Activated CD4-positive, alpha-beta T cell treated with anti-CD3 and anti-CD28 coated beads for 36 hours (primary cell): Measurements from ENCODE around the gene AK1. TPM values are rescaled to one million over a fixed set of nuclear protein-coding genes. Genes with fewer than 3 reads are reported as not detected.

ENCODE experiments used
- ATAC-seq: fragments of 200-7000 bp; cut with Tn5 transposase; one replicate; pipeline ENCODE4 v1.10.0; 2021; ENCODE audit warnings: mild to moderate bottlenecking, moderate library complexity
- CTCF ChIA-PET: fragments of 350-600 bp; sonication (Branson Sonifier 250); formaldehyde crosslinking; loops from one replicate; lab custom pipeline; 2021; ENCODE audit warnings: antibody characterized with exemption; lab: Charles Lee
- POLR2A ChIA-PET: fragments of 350-600 bp; sonication (Branson Sonifier 250); formaldehyde crosslinking; loops from one replicate; lab custom pipeline; 2021; ENCODE audit warnings: antibody characterized with exemption, inconsistent platforms; lab: Charles Lee
- DNase-seq: peaks from one replicate; pipeline ENCODE4 v3.0.0-alpha.2; 2020
- H3K27ac Mint-ChIP-seq: one replicate; pipeline ENCODE4 v1.8.0; 2021; ENCODE audit warnings: mixed read lengths
- H3K27me3 Mint-ChIP-seq: one replicate; pipeline ENCODE4 v1.8.0; 2021; ENCODE audit warnings: mixed read lengths
- H3K36me3 Mint-ChIP-seq: one replicate; pipeline ENCODE4 v1.8.0; 2021; ENCODE audit warnings: low read depth, mixed read lengths
- H3K4me1 Mint-ChIP-seq: one replicate; pipeline ENCODE4 v1.8.0; 2021; ENCODE audit warnings: mixed read lengths
- H3K4me3 Mint-ChIP-seq: one replicate; pipeline ENCODE4 v1.8.0; 2021; ENCODE audit warnings: mild to moderate bottlenecking, moderate library complexity, mixed read lengths
- H3K9me3 Mint-ChIP-seq: one replicate; pipeline ENCODE4 v1.8.0; 2021; ENCODE audit warnings: low read depth, mixed read lengths
- intact Hi-C, 2 experiments: fragments of 100-400 bp; cut with DNase I in 1 of 2; cut with micrococcal nuclease in 1 of 2; formaldehyde crosslinking; loops; one replicate each; pipeline versions ENCODE4 v1.14.2 to v1.15.1; 2022 to 2024; cut with DNase I, micrococcal nuclease
- total RNA-seq, 2 experiments: library from RNA; stranded (reverse); gene quantifications; one replicate each; pipeline ENCODE4 v1.2.3, GENCODE V29; 2021

The AK1 gene
- total RNA-seq, 2 experiments from 2014 or later = 14.5 to 23.9 TPM

DNA sequence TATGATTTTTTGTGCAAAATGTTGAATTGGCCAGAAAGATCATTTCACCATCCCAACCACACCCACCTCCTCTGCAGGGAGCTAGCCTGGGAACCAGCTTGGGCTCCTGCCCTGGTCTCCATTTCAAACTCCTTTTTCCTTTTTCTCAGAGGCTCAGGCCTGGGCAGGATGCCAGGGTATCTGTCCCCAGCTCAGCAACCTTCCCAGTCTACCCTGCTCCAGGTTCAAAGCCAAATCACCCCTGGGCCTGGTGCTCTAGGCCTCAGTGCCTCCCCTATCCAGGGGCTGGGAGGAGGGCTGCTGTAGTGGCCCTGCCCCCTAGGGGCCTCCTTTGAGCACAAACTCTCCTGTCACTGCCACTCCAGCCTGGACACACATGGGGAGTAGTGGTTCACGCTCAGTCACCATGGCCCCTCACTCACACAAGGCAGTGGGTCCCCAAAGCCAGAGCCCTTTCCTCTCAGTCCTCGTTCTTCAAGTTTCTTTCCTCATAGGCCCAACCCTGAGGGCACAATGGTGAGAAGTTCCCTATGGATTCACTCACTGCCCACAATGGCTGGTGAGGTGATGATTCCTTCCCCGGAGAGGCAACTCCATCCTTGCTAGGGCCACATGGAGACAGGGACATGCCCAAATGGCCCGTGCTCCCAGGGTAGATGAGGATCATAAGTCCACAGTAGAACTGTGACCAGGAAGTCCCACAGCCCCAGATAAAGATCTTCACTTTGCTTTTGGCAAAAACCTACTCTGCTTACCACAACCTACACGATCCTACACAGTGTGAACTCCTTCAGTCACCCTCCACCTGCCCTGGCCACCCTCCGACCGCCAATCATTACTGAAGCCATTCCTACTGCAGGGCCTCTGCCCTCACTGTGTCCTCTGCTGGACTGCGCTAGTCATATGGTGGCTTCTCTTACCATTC is 41.0 kb upstream of the AK1 start:
- POLR2A ChIA-PET = interaction anchor here (0.7 kb wide), 1 partner anchor 133 kb away, joined by 5 read pairs; the partner anchor contains the start of gene CDK9
- DNase-seq (peak; percentile 43), ATAC-seq (no peak)
- Mint-ChIP-seq H3K4me1 (peaks cover 44% of the 10 kb centered on the region), H3K27me3 (no peaks in the 10 kb centered on the region), H3K36me3 (peaks cover 3% of the 10 kb centered on the region), H3K4me3 (no peak overlapping the region), H3K9me3 (no peaks in the 10 kb centered on the region), H3K27ac (peak overlapping the region; percentile 3)
- CTCF ChIA-PET = interaction anchor here (0.6 to 5.2 kb wide), 8 partner anchors 12 to 184 kb away, joined by 3 to 28 read pairs (median 4); partner anchors contain the start of gene TOR2A
- intact Hi-C loops = loop anchor here in 1 of 2 experiments (5.0 kb wide), 2 partner anchors 116 to 131 kb away; partner anchors contain the start of genes CDK9 and FPGS

DNA sequence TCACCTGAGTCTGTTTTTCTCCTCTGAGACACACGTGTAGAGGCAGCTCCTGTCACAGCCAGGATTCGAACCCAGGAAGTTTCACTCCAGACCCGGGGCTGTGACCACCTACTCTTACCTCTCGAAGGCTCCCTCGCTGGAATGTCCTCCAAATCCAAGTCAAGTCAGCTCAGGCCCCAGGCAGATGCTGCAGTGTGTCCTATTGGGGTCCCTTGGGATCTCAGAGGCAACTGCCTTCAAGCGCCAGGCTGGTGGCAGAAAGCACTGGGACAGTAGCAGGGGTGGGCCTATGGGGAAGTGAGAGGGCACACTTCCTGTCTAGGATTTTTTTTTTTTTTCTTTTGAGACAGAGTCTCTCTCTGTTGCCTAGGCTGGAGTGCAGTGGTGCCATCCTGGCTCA is 40.1 kb upstream of the AK1 start:
- Mint-ChIP-seq H3K4me3 (peak overlapping the region; percentile 76), H3K4me1 (peaks cover 44% of the 10 kb centered on the region), H3K9me3 (no peaks in the 10 kb centered on the region), H3K27ac (peak overlapping the region; percentile 69), H3K36me3 (peaks cover 6% of the 10 kb centered on the region), H3K27me3 (no peaks in the 10 kb centered on the region)
- DNase-seq = no peak
- intact Hi-C loops = loop anchor here (1.0 to 5.0 kb wide), 15 partner anchors 10 to 693 kb away; partner anchors contain the start of genes FPGS (in 2 of the 2), BBLN (in 1 of the 2), CDK9 (in 1 of the 2) and PTRH1 (in 1 of the 2)
- ATAC-seq = no peak
- ChIA-PET CTCF (interaction anchor here (0.6 to 5.2 kb wide), 9 partner anchors 11 to 183 kb away, joined by 3 to 28 read pairs (median 4); partner anchors contain the start of genes SH2D3C and TOR2A), POLR2A (interaction anchor here (0.7 to 1.8 kb wide), 3 partner anchors 11 to 132 kb away, joined by 3 to 5 read pairs (median 5); partner anchors contain the start of genes CDK9 and PIP5KL1)

DNA sequence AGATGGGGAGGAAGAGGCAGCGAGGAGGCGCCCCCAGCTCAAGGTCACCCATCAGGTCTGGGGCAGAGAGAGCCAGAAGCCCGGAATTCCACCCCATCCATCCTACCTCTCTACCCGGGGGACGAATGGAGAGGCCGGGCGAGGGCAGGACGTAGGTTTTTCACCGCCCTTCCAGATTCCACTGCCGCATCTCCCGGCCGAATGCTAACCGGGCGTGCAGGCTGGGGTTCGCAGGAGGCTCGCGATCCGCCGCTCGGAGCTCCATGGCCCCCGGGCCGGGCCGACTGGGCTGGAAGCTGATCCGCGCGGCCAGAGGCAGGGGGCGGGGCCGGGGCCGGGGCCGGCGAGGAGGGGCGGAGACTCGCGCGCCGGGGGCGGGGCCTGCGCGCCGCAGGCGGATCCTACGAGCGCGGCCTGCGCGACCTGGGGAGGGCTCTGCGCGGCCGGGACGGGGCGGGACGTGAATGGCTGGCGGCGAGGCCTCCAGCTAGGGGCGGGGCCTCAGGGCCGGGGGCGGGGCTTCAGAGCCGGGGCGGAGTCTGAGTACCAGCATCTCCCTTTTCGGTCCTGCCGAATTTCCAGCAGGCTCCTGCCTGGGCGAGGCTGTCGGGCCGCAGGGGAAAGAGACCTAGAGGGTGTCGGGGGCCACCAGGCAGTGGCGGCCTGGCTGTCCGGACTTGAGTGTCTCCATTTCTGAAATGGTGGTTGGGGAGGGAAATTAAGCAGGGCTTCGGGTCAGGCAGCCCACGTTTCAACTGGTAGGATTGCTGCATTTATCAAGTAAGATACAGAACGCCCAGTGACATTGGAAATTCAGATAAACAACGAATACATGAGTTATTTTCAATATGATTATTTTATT is 39.5 kb upstream of the AK1 start, which contains the start of gene ST6GALNAC4:
Gene ST6GALNAC4, minus strand, starts transcription at position 322 of the 862 bp plus-strand sequence. CDS start 622 bp downstream, outside the sequence.
- peak; percentile 96 for ATAC-seq
- intact Hi-C loops = loop anchor here (1.0 to 5.0 kb wide), 15 partner anchors 10 to 692 kb away; partner anchors contain the start of genes FPGS (in 2 of the 2), BBLN (in 1 of the 2), CDK9 (in 1 of the 2) and PTRH1 (in 1 of the 2)
- CTCF ChIA-PET = interaction anchor here (0.6 to 5.2 kb wide), 9 partner anchors 11 to 182 kb away, joined by 3 to 28 read pairs (median 4); partner anchors contain the start of genes SH2D3C and TOR2A
- H3K27ac Mint-ChIP-seq = peak within 1 kb of the TSS; percentile 69
- peaks cover 47% of the 10 kb centered on the region for H3K4me1 Mint-ChIP-seq
- H3K4me3 Mint-ChIP-seq = peak within 1 kb of the TSS; percentile 76
- POLR2A ChIA-PET = interaction anchor here (0.7 to 1.8 kb wide), 2 partner anchors 11 to 13 kb away, joined by 3 to 5 read pairs; partner anchors contain the start of gene PIP5KL1
- DNase-seq = peak; percentile 98
- no peaks in the 10 kb centered on the region for H3K27me3 Mint-ChIP-seq
- peaks cover 10% of the 10 kb centered on the region for H3K36me3 Mint-ChIP-seq
- no peaks in the 10 kb centered on the region for H3K9me3 Mint-ChIP-seq

DNA sequence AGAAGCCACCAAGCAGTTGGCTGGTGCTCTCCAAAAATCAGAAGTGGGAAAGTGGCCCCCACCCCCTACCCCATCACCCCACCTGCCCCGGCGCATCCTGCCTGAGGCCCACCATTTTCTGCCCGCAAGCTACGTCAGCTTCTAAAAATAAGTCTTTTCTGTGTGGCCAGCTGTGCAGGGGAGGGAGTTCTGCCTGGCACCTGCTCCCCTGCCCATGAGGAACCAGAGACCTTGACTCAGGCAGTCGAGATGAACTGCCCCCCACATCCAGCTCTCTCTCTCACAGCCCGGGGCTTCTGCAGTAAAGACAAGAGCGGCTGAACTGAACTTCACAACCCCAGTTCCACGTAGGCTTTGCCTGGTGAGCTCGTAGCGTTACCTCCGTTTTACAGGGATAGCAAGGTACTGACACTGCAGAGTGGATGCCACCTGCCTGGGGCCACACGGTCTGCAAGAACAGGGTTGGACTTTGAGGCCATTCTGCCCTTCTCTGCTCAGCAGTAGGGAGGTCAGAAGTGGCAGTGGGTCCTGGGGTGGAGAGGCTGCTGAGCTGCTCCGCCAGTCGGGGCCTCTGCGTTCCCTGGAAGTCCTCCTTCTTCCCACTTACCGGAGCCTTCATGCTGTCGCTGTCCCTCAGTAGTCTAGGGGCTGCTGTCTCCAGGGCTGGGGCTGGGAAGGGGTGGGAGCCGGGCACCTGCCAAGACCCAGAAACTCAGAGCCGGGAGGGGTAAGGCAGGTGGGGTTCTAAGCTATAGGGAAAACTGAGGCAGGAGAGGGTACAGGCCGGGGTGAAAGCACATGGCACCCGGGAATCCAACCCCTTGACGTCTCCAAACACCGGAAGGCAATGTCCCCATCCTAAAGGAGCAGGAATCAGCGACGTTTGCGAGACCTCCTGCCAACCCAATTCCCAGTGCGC is 38.6 kb upstream of the AK1 start:
- DNase-seq (peak; percentile 49), ATAC-seq (no peak)
- ChIA-PET POLR2A (interaction anchor here (1.8 kb wide), 1 partner anchor 10 kb away, joined by 5 read pairs; no protein-coding TSS in a partner anchor), CTCF (interaction anchor here (0.7 to 1.9 kb wide), 9 partner anchors 27 to 692 kb away, joined by 3 to 8 read pairs (median 3); partner anchors contain the start of gene SH2D3C)
- intact Hi-C loops = loop anchor here (2.0 to 5.0 kb wide), 4 partner anchors 13 to 691 kb away; partner anchors contain the start of genes CDK9 (in 1 of the 2) and FPGS (in 1 of the 2)
- Mint-ChIP-seq H3K27ac (peak overlapping the region; percentile 67), H3K4me1 (peaks cover 52% of the 10 kb centered on the region), H3K9me3 (no peaks in the 10 kb centered on the region), H3K36me3 (peaks cover 14% of the 10 kb centered on the region), H3K27me3 (no peaks in the 10 kb centered on the region), H3K4me3 (peak overlapping the region; percentile 76)

DNA sequence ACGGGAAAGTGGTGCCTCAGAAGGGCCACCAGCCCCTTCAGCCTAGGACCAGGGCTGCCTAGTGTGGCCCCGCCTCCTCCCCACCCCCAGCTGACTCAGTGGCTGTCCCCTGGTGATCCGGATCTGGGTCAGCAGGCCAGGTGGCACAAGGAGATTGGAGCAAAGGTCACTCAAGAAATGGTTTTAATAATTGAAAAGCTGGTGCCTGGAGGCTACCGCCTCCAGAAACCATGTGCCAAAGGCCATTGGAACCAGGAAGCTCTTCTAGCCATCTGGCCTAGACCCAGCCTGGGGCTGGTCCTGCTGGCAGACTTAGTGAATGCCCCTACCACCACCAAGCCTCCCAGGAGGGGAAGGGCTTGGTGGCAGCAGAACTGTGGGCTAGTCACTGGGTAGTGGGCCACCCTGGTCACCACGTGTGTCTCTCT is 37.9 kb upstream of the AK1 start:
- peak overlapping the region; percentile 55 for H3K27ac Mint-ChIP-seq
- no peaks in the 10 kb centered on the region for H3K27me3 Mint-ChIP-seq
- POLR2A ChIA-PET = no interaction called here
- intact Hi-C loops = loop anchor here in 1 of 2 experiments (5.0 kb wide), 2 partner anchors 113 to 128 kb away; partner anchors contain the start of genes CDK9 and FPGS
- CTCF ChIA-PET = interaction anchor here (0.7 to 1.9 kb wide), 7 partner anchors 28 to 692 kb away, joined by 3 to 8 read pairs (median 3); no protein-coding TSS in a partner anchor
- peaks cover 53% of the 10 kb centered on the region for H3K4me1 Mint-ChIP-seq
- DNase-seq (peak; percentile 26), ATAC-seq (no peak)
- H3K36me3 Mint-ChIP-seq = peaks cover 15% of the 10 kb centered on the region
- peak overlapping the region; percentile 76 for H3K4me3 Mint-ChIP-seq
- H3K9me3 Mint-ChIP-seq = no peaks in the 10 kb centered on the region

DNA sequence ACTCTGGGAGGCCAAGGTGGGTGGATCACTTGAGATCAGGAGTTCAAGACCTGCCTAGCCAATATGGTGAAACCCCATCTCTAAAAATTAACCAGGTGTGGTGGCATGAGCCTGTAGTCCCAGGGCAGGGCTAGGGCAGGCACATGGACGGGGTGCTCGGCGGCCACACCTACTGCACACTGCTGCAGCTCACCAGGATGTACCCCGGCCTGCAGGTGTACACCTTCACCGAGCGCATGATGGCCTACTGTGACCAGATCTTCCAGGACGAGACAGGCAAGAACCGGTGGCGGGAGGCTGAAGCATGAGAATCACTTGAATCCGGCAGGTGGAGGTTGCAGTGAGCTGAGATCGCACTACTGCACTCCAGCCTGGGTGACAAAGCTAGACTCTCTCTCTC is 36.2 kb upstream of the AK1 start:
- Mint-ChIP-seq H3K27ac (no peak overlapping the region), H3K27me3 (no peaks in the 10 kb centered on the region), H3K4me1 (peaks cover 43% of the 10 kb centered on the region), H3K9me3 (no peaks in the 10 kb centered on the region), H3K36me3 (peaks cover 17% of the 10 kb centered on the region), H3K4me3 (no peak overlapping the region)
- intact Hi-C loops = no loop called here
- ATAC-seq (no peak), DNase-seq (no peak)
- ChIA-PET CTCF (interaction anchor here (0.6 to 1.5 kb wide), 3 partner anchors 17 to 179 kb away, joined by 3 read pairs; partner anchors contain the start of gene TOR2A), POLR2A (interaction anchor here (0.6 to 0.7 kb wide), 2 partner anchors 10 to 64 kb away, joined by 3 to 7 read pairs; no protein-coding TSS in a partner anchor)

DNA sequence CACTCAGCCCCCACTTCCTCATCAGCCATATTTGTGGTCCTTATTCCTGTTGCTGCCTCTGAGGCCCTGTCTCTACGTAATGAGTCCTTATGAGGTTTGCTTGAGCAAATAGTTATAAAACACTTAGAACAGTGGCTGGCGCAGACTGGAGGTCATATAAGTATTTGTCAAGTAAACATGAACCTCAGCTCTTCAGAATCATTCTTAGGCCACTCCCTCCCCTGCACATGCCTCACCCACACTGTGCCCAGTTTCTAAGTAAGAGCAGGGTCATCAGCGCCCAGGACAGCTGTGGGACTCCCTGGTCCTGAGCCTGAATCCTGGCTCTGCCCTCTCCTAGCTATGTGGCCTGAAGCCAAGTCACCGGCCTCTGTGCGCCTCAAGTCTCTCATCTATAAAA is 35.4 kb upstream of the AK1 start:
- Mint-ChIP-seq H3K27me3 (no peaks in the 10 kb centered on the region), H3K4me1 (peaks cover 36% of the 10 kb centered on the region), H3K9me3 (no peaks in the 10 kb centered on the region), H3K4me3 (no peak overlapping the region), H3K36me3 (peaks cover 17% of the 10 kb centered on the region), H3K27ac (peak overlapping the region; percentile 19)
- CTCF ChIA-PET = interaction anchor here (0.7 to 1.5 kb wide), 4 partner anchors 9 to 178 kb away, joined by 3 to 6 read pairs (median 3); partner anchors contain the start of gene TOR2A
- DNase-seq (no peak), ATAC-seq (no peak)
- POLR2A ChIA-PET = no interaction called here
- intact Hi-C loops = no loop called here

DNA sequence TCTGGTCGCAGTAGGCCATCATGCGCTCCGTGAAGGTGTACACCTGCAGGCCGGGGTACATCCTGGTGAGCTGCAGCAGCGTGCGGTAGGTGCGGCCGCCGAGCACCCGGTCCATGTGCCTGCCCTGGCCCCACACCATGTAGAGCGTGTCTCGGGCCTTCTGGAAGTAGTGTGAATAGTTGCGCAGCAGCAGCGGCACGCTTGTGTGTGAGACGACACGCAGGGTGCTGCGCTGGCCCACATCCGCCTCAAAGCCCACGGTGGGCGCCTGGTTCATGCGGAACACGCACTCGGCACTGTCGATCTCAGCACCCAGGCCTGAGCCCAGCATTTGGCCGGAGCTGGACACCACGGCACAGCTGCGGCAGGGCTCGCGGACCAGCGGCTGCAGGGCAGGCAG is 34.8 kb upstream of the AK1 start:
- no peak for DNase-seq
- Mint-ChIP-seq H3K4me1 (peaks cover 30% of the 10 kb centered on the region), H3K36me3 (peaks cover 18% of the 10 kb centered on the region), H3K27ac (no peak overlapping the region), H3K4me3 (no peak overlapping the region), H3K9me3 (no peaks in the 10 kb centered on the region), H3K27me3 (no peaks in the 10 kb centered on the region)
- ChIA-PET POLR2A (no interaction called here), CTCF (interaction anchor here (1.4 to 1.5 kb wide), 3 partner anchors 9 to 178 kb away, joined by 3 to 6 read pairs (median 3); partner anchors contain the start of gene TOR2A)
- intact Hi-C loops = no loop called here
- no peak for ATAC-seq

DNA sequence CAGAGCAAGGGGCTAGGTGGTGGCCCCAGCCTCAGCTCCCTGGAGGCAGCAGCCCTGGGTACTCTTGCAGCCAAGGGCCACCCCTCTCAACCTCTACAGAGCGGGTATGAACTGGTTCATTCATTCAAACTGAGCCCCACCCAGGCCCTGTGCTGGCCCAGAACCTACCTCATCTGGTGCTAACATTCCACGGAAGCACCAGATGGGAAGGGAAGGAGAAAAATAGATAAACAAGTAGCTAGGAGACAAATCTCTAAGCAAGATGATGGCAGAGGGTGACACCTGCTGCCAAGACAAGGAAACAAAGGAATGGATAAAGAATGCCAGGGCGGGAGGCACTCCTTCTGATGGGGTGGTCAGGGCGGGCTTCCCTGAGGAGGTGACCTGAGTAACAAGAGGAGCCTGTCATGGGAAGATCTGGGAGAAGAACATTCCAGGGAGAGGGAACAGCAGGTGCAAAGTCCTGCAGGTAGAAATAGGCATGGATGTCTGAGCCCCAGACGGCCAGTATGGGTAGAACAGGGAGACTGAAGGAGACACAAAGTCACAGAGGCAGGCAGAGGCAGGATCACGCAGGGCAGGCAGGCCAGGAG is 33.2 kb upstream of the AK1 start:
- Mint-ChIP-seq H3K9me3 (no peaks in the 10 kb centered on the region), H3K4me1 (peaks cover 39% of the 10 kb centered on the region), H3K4me3 (peak overlapping the region; percentile 1), H3K27ac (peak overlapping the region; percentile 86), H3K36me3 (peaks cover 18% of the 10 kb centered on the region), H3K27me3 (no peaks in the 10 kb centered on the region)
- DNase-seq (no peak), ATAC-seq (no peak)
- ChIA-PET POLR2A (no interaction called here), CTCF (interaction anchor here (0.7 to 0.9 kb wide), 3 partner anchors 110 to 294 kb away, joined by 3 read pairs; no protein-coding TSS in a partner anchor)
- intact Hi-C loops = loop anchor here in 1 of 2 experiments (1.0 kb wide), 1 partner anchor 7 kb away; no protein-coding TSS in a partner anchor
